PFSK-1 (cell line): ENCODE results near the gene ELMO1.

ENCODE experiments used
- FOXP2 ChIP-seq: optimal IDR thresholded peaks from 2 replicates; pipeline ENCODE3; 2011; ENCODE audit warnings: borderline replicate concordance, control low read depth, inconsistent platforms; ENCODE audit not compliant: insufficient read depth; ENCODE audit errors: extremely low read length, extremely low read depth
- POLR2AphosphoS5 ChIP-seq: IDR thresholded peaks from 2 replicates; pipeline ENCODE4 v1.6.1; 2012; ENCODE audit warnings: low read depth, mild to moderate bottlenecking, control low read depth, low read length, moderate library complexity
- REST ChIP-seq, 2 experiments: IDR thresholded peaks; 2 replicates each; pipeline versions ENCODE4 v1.6.1 to v1.8.0; 2011 to 2012; ENCODE audit warnings: low read depth in 2 of 2, low read length in 2 of 2, control low read depth in 1 of 2, inconsistent platforms in 1 of 2, mild to moderate bottlenecking in 1 of 2, moderate library complexity in 1 of 2; ENCODE audit not compliant: insufficient read depth in 1 of 2
- TAF1 ChIP-seq: IDR thresholded peaks from 2 replicates; pipeline ENCODE4 v1.6.1; 2012; ENCODE audit warnings: low read length, control low read depth, borderline replicate concordance; ENCODE audit not compliant: insufficient read depth

GRCh38 chr7:37410305-37411229, 38.1 kb downstream of the ELMO1 start:
- no peak for TF ChIP-seq REST (IDR thresholded peaks at IDR 0.05; ENCODE audit: insufficient read depth in 1 of 2, low read depth in 2 of 2, low read length in 2 of 2)
- TF ChIP-seq POLR2AphosphoS5, result no peak
- TF ChIP-seq TAF1, result no peak
- no peak for TF ChIP-seq FOXP2
